GM18858 (cell line): ENCODE data around the gene GPR108.
"Not testable (repeated sequence)": the region's sequence is repeated elsewhere in the genome, so short reads cannot be mapped to it uniquely, and the experiment has no call there.

Source experiments
- ATAC-seq: cut with Tn5 transposase; IDR thresholded peaks from one replicate; pipeline ENCODE4 v1.9.1; 2021; ENCODE audit not compliant: unreplicated experiment

Gene GPR108

GRCh38 chr19:6721138-6721474 lies 16.3 kb downstream of the GPR108 start:
- ATAC-seq: no peak

- ATAC-seq: no peak
Observed at GRCh38 chr19:6720369-6721137, 16.8 kb downstream of the GPR108 start, which contains the start of gene C3. C3 (minus strand) TSS chr19:6720650; CDS start chr19:6720589, 61 bp downstream.

DNA sequence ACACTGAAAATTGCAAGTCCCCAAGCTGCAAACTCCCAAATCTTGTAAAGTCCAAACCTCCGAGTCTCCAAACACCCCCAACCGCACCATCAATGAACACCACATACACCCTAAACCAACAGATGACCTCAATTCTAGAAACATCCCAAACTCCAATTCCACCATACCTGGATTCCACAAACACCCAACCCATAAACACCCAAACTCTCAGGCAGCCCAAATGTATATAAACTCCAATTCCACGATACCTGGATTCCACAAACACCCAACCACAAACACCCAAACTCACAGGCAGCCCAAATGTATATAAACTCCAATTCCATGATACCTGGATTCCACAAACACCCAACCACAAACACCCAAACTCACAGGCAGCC lies 17.4 kb downstream of the GPR108 start:
- ATAC-seq: no peak

DNA sequence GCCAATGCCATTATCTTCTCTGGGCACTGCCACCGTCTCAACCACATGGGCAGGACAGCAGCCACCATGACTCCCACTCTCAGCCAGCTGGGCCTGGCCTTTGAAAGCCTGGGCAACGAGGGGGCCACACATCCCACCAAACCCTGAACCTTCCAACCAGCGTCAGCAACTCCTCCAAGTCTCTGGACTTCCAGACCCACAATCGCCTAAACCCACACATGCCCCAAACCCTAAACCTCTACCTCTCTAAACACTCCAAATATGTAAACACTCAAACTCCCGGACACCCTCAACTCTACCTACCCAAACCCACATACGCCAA lies 17.9 kb downstream of the GPR108 start:
- ATAC-seq: no peak

GRCh38 chr19:6718741-6719539 lies 18.4 kb downstream of the GPR108 start:
- no peak for ATAC-seq

DNA sequence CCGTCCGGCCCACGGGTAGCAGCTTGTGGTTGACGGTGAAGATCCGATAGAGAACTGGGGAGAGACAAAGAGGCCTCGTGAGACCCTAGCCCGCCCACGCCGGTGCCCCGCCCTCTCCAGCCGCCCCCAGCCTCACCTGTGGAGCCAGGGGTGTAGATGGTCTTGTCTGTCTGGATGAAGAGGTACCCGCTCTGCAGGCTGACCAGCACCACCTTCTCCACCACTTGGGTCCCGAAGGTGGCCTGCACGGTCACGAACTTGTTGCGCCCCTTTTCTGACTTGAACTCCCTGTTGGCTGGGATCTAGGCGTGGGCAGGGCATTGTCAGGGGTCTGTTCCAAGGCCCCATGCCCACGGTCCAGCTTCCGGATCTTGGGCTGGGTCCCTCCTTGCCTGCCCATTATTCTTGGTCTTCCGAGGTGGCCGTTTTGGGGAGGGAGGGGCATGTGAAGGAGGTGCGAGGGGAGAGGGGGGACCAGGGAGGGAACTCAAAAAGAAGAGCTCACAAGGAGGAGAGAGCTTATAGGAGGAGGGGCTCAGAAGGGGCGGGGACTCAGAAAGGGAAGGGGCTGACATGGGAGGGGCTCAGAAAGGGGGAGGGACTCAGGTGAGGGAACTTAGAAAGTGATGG lies 19.2 kb downstream of the GPR108 start:
- ATAC-seq: no peak

- no peak for ATAC-seq
Observed at GRCh38 chr19:6717441-6717971, 19.9 kb downstream of the GPR108 start.

DNA sequence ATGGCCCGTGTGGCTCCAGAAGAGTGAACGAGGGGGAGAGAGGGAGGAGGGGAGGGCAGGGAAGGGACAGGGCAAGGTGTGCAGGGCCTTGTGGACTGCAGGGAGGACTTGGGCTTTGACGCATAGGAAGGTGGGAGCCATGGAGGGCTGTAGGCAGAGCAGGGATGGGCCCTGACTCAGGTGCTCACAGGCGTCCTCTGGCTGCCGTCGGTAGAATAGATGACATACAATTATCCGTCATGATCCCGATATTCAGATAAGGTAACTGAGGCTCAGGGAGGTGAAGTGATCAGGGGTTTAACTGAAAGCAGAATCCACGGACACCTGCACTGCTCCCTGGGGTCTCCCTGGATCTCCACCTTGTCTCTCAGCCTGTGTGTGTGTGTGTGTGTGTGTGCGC lies 20.3 kb downstream of the GPR108 start:
- ATAC-seq: no peak

- ATAC-seq: no peak
Observed at GRCh38 chr19:6716610-6716970, 20.8 kb downstream of the GPR108 start.

GRCh38 chr19:6714749-6715555 lies 22.4 kb downstream of the GPR108 start:
- ATAC-seq: no peak

GRCh38 chr19:6713773-6714692 lies 23.3 kb downstream of the GPR108 start:
- ATAC-seq: no peak

GRCh38 chr19:6712692-6713670 lies 24.4 kb downstream of the GPR108 start:
- ATAC-seq: no peak

GRCh38 chr19:6712231-6712630 lies 25.1 kb downstream of the GPR108 start:
- ATAC-seq: no peak

DNA sequence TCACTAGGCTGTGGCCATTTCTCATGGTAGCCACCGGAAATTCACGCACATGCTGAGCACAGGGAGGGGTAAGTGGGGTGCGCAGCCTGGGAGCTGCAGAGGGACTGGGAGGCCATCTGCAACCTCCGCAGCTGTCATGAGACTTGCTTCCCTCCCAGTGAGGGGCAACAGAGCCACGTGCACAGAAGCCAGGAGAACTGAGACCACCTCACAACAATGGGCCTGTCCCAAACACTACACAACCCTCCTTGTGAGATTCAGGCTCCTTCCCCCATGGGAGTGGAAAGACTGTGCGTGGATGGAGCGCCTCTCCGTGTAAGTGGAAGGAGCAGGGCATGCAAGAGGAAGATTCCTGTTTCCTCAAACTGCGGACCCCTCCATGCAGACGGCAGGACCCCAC lies 25.8 kb downstream of the GPR108 start:
- no peak for ATAC-seq

DNA sequence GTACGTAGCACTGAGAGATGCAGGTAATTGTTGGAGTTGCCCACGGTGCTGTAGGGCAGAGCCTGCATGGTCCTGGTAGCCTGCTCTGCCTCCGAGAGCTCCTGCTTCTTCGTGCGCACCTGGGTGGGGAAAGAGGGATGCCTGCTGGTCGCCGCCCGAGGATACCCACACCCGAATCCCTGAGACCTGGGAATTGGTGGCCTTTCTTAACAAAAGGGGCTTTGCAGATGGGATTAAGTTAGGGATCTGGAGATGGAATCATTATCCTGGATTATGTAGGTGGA lies 26.4 kb downstream of the GPR108 start:
- no peak for ATAC-seq

GRCh38 chr19:6710273-6711077 lies 26.9 kb downstream of the GPR108 start:
- no peak for ATAC-seq

- ATAC-seq: no peak
Observed at GRCh38 chr19:6709549-6709948, 27.8 kb downstream of the GPR108 start.

- ATAC-seq: not testable (repeated sequence)
Observed at GRCh38 chr19:6708913-6709312, 28.5 kb downstream of the GPR108 start.
